Upper lobe of left lung (tissue), 4 donors: ENCODE results near the gene MTMR6.

Experiments
- EP300 ChIP-seq, 4 donors: sonication (generic); formaldehyde crosslinking; IDR thresholded peaks; one replicate each; pipeline ENCODE4 v1.5.1; 2017; ENCODE audit warnings: antibody characterized with exemption in 4 of 4, control low read depth in 2 of 4
- TF ChIP-seq, protein P1 (sequence below), 6 experiments: fragments of 450-650 bp in 4 of 6; fragments of 200-600 bp in 2 of 6; sonication (generic) in 2 of 6; IDR thresholded peaks; one replicate each; pipeline ENCODE4 v1.5.1; 2016 to 2019; ENCODE audit warnings: antibody characterized with exemption in 6 of 6

DNA sequence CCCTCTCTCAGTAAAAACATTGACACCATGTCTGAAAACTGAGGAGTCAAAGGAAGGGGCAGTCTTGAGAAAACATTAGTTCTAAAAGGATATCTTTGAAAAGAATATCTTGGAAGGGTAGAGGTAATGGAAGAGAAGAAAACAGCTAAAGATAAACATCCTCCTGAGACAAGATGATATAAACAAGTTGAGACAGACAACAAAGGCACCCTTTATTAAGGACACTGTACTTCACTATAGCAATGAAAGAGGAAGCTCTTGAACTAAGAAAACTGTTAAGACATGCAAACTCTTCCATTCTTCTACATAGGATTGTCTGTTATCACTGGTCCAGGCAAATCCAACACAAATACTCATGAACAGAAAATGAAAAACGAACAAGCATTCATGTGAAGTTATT, 46.3 kb downstream of the MTMR6 start:
- TF ChIP-seq EP300 (IDR thresholded peaks at IDR 0.05): no peak
- TF ChIP-seq, protein P1, sequence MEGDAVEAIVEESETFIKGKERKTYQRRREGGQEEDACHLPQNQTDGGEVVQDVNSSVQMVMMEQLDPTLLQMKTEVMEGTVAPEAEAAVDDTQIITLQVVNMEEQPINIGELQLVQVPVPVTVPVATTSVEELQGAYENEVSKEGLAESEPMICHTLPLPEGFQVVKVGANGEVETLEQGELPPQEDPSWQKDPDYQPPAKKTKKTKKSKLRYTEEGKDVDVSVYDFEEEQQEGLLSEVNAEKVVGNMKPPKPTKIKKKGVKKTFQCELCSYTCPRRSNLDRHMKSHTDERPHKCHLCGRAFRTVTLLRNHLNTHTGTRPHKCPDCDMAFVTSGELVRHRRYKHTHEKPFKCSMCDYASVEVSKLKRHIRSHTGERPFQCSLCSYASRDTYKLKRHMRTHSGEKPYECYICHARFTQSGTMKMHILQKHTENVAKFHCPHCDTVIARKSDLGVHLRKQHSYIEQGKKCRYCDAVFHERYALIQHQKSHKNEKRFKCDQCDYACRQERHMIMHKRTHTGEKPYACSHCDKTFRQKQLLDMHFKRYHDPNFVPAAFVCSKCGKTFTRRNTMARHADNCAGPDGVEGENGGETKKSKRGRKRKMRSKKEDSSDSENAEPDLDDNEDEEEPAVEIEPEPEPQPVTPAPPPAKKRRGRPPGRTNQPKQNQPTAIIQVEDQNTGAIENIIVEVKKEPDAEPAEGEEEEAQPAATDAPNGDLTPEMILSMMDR (IDR thresholded peaks at IDR 0.05): no peak
